HG03135 (cell line): Measurements from ENCODE around the gene BMAL1.
"Not testable (repeated sequence)": the region's sequence is repeated elsewhere in the genome, so short reads cannot be mapped to it uniquely, and the experiment has no call there.

Experiments used
- ATAC-seq: cut with Tn5 transposase; IDR thresholded peaks from one replicate; pipeline ENCODE4 v1.9.1; 2021; ENCODE audit warnings: mild to moderate bottlenecking, moderate library complexity; ENCODE audit not compliant: unreplicated experiment

The BMAL1 gene

DNA sequence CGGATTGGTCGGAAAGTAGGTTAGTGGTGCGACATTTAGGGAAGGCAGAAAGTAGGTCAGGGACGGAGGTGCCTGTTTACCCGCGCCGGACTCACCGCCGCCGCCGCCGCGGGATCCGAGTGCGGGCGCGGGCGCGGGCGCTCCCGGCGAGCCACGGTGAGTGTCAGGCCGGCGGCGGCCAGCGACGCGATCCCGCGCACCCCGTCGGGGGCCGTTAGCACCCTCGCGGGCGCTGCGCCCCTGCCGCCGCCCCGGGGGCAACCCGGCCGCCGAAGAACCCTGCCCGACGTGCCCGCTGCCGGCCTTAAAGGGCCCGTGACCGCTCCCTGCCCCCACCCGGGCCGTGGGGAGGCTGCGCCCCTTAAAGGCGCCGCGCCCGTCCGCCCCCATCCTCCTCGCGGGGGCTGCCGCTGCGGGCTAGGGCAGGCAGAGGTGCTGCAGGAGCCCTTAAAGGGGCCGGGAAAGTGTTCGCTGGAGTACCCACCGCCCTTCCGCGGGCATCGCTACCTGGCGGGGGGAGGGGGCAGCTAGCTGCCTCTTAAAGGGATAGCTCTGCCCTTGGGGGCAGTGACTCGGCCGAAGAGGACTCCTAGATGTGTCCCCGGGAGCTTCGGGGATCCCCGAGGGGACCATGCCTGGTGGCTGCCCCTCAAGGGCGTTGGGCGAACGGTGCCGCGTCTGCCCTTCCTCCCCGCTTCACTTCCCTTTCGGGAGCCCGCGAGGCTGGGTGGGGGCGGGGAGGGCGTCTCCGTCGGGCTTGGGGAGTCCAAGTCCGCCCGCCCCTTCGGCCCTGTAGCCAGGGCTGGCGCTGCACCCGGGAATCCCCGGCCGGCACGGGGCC is at the start of gene BMAL1:
Gene BMAL1 (plus strand): TSS at position 23 of the 841 bp plus-strand sequence. CDS start 76,519 bp downstream, outside the sequence.
- ATAC-seq = peak; percentile 27

DNA sequence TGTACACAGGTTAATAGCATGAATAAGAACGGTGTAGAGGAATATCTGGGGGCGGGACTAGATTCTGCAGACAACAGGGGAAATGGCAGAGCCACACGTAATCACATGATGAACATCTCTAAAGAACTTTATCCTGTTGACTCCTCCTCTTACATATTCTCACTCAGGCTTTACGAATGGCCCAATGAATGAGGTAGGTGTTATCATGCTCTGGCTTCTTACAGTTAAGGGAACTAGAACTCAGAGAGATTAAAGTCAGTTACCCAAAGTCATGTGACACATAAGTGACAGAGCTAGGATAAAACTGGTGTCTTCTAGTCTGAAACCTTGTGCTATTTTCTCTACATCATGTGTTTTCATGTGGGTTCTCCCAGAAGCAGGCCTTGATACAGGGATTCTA is 49.0 kb upstream of the BMAL1 start:
- ATAC-seq = no peak

DNA sequence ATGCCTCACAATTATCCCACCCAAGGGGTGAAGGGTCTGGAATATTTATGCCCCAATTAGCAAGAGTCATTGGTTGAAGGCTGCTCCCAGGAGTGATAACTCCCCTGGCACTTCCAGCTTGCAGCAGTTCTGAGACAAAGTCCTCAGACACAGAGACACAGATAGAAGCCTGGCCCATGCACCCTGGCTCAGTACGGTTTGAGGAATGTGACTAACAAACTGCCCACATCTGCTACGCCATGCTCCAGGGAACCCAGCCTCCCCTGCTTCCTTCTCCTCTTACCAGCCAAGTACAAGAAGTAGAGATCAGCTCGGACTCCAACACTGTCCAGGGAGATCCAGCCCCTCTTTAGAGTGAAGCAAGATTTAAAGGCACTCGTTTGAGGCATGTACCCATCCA is 48.5 kb upstream of the BMAL1 start:
- ATAC-seq = no peak

DNA sequence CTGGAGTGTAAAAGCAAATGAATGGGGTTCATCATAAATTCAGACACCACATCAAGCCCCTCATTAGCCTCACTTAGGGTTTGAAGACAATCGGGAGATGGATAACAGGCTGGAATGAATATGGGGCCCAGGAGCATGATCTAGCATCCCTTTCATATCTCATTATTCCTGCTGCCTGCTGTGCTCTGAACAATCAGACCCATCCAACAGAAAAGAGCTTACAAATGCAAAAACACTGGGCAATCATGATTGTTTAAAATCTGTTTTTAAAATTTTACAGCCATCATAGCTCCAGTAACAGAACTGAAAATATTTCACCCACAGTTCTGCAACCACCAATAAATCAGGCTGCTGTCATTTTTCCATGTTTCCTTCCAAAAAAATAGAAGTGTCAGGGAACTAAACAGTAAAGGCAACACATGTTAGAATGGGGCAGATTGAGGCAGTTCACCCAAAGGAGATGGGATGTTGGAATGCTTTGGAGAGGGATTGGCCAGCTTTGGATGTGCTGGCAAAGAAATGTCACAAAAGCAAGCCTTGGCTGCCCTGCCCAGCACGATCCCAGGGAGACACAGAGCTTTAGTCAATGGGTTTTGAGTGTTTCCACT is 47.8 kb upstream of the BMAL1 start:
- ATAC-seq = no peak

DNA sequence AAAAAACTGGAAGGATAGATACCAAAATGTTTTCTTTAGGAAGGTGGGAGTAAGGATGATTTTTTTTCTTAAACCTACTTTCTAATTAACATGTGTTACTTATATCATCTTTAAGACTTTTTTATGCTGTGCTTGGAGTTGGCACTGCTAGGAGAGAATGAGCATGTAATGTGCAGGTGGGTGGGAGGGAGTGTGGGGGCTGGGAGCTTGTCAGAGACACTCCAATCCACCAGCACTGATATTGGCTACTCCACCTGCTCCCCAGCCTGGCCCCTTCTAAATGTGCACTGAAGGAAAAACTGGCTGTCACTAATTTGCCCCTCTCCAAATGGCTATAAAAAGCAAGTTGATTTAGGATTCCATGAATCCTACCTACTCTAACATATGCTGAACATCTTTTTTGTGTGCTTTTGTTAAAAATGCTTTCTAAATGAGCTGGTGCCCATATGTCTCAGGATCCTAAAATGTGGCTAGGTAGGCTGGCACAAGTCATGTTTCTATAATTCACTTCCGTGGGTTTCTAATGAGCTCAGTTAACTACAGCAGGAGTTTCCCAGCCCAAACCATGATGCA is 44.3 kb upstream of the BMAL1 start:
- no peak for ATAC-seq

DNA sequence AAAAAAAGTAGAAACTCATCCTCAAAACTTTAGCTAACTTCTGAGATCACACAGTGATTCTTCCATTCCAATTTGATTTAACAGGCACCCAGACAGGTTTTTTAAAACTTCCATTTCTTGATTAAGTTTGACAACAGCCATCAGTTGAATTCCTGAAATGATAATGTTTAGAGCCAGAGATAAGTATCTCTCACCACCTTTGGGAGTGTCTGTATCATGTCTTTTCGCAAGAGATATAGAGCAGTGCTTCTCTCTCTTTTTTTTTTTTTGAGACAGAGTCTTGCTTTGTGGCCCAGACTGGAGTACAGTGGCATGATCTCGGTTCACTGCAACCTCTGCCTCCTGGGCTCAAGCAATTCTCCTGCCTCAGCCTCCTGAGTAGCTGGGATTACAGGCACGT is 41.7 kb upstream of the BMAL1 start:
- no peak for ATAC-seq

DNA sequence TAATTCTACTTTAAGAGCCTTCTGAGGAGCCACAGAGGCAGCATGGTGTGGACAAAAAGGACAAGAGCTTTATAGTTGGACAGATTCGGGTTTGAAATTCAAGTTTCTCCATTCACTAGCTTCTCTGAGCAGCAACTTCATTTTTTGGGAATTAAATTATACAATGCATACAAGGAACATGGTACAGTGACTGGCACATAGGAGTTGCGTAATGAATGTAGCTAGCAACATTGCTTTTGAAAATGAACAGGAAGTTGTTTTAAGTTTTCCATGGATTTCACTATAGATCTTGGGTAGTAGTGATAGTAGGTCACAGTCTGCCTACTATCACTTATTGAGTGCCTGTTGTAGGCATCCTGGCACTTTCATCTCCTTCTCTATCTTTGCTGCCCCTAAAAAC is 41.0 kb upstream of the BMAL1 start:
- ATAC-seq = no peak

DNA sequence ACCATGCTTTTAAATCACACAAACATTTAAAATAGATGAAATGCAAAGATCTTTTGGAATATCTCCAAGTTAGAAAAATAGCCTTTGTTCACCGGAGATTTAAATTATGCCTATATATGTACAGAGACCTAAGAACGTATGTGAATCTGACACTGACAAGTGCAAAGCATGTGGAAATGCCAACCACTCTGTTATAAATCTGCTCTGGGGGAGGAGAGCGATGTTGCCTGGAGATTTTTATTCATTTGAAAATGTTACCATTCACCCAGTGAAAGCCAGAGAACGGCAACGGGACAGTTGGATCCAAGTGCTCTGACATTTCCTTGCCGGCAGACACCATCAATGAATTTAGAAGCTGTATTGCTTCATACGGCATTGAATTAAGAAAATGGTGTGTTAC is 39.8 kb upstream of the BMAL1 start:
- no peak for ATAC-seq

DNA sequence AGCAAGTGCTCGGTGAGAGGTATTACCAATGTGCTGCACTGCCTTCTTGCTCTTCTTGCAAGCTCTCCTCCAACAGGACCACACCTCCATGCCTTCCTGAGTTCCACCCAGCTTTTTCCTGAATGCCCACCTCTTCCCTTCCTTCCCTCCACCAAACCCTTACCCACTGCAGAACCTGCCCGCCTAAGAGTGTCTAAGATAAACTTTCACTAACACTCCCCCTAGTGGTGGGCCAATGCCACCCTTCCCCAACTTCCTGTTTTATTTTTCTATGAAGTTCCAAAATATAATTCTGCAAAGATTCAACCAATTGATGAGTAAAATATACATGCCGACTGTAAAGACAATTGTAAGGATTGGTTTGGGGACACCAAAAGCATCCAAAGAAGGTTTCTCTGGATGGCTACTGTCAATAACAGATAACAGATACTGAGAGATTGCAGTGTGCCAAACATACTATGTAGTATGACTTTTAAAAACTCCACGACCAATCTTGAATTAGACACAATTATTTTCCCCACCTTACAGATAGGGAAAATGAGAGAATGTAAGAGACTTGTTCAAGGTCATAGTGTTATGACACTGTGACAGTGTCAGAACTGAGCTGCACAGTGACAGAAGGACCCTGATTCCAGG is 38.6 kb upstream of the BMAL1 start:
- peak; percentile 77 for ATAC-seq

DNA sequence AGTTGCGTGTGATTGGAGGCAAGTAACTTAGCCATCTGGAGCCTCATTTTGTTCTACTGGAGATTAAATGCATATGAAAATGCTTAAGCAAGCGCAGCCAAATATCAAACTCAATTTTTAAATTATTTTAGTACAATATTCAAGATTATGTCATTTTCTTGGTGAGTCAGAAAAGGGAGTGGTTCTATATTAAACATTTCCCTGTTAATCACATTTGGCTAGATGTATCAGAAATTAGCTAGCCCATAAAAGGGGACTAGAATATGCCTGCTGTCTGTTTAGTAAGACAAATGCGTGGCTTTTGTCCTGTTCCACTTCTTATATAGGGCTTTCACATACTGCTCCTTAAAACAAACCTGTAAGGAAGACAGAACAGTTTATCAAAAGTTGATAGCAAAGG is 35.0 kb upstream of the BMAL1 start:
- ATAC-seq = no peak

DNA sequence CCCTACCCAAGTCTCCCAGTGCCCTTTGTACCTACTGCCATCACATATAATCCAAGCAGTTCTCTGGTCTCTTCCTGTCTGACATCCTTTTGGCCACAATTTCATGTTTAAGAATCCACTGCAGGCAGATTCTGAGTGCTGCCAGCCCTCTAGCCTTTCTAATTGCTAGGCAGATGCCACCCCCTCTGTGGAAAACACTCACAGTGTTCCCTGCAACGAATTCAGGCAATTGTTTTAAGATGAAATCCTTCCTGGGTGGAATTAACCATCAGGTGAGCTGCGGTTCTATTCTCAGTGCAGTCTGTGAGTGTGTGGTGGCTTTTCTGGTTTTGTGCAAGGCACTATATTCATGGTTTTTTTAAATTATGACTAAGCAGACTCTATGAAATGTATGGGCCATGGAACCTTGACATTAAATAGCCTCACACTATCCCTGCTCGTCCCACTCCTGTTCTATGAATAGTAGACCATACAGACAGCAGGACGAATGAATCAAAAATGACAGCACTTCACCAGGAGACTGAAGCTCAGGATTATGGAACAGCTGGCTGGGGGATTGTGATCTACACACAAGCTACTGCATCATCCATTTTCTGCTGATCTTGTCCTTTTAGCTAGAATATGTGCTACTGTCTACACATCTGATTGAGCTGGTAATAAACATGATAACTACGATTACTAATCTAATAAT is 29.8 kb upstream of the BMAL1 start:
- ATAC-seq = no peak

DNA sequence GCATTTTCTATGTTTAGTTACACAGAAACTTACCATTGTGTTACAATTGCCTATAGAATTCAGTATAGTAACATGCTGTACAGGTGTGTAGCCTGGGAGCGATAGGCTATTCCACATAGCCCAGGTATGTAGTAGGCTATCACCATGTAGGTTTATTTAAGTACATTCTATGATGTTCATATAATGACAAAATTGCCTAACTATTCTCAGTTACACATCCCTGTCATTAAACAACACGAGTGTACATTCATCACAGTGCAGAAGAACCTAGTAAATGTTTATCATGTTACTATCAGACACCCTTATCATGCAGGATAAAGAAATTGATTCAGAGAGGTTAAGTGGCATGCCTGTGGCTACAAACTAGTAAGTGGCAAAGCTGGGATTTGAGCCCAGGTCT is 28.4 kb upstream of the BMAL1 start:
- ATAC-seq = no peak

DNA sequence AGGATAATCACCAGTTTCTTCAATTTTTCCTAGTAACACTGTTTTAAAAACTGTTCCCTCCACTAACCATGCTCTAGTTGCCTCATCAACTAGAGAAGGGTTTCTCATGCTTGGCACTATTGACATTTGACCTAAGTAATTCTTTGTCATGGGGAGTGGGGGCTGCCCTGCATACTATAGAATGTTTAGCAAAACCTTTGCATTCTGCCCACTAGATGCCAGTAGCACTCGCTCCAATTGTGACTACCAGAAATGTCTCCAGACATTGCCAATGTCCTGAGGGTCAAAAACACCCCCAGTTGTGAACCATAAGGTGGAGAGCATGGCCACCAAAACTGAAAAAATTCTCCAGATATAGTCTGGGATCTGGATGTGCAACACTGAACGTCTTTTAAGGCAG is 27.6 kb upstream of the BMAL1 start:
- no peak for ATAC-seq

DNA sequence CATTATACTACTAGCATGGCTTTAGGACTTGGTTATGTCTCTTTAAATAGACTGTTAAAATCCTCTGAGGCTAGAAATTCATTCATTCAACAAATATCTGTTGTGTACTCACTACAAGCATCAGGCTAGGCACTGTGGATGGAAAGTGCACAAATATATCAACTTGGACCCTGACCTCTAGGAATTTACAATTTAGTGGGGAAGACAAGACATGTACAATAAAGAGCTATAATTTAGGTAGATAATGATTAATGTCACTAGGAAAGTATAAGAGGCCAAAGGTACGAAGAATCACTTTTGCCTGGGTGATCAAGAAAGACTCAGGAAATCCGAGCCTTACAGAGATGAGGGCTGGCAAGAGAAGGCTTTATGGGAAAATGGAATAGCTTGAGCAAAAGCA is 25.6 kb upstream of the BMAL1 start:
- ATAC-seq = no peak

DNA sequence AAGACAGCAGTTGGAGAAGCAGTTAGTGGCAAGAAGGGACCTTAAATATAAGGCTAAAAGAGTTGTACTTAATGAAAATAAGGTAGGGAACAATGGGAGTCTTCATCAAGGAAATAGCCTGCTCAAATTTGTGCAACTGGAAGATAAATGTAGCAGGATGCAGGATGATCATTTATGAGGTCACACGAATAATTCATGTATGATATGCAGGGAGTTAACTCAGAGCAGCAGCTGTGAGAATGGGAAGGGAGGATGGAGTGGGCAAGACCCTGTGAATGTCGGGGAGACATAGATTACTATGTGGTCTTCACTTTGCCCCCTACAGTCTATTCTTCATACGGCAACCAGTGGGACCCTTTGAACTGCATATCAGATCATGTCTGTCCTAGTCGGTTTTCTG is 25.2 kb upstream of the BMAL1 start:
- ATAC-seq = no peak

DNA sequence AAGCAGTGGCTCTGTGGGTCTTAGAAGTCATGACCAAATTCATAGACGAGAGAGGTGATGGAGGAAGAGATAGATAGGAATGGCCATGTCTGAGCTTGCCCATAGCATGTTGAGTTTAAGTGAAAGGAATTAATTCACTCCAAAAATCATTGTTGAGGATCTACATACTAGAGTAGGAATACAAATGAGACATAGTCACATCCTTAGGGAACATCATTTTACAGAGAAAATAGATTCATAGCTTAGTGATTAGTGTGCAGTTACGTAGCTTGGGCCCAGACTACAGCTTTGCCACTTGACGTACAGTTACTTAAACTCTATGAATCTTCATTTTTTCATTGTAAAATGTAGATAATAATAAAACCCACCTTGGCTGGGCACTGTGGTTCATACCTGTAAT is 21.4 kb upstream of the BMAL1 start:
- ATAC-seq = no peak

DNA sequence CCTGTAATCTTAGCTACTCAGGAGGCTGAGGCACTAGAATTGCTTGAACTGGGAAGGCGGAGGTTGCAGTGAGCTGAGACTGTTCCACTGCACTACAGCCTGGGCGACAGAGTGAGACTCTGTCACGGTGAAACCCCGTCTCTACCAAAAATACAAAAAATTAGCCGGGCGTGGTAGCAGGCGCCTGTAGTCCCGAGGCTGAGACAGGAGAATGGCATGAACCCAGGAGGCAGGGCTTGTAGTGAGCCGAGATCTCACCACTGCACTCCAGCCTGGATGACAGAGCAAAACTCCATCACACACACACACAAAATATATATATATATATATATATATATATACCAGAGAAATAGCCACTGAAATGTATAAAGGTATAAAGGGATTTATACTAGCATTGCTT is 19.5 kb upstream of the BMAL1 start:
- not testable (repeated sequence) for ATAC-seq

DNA sequence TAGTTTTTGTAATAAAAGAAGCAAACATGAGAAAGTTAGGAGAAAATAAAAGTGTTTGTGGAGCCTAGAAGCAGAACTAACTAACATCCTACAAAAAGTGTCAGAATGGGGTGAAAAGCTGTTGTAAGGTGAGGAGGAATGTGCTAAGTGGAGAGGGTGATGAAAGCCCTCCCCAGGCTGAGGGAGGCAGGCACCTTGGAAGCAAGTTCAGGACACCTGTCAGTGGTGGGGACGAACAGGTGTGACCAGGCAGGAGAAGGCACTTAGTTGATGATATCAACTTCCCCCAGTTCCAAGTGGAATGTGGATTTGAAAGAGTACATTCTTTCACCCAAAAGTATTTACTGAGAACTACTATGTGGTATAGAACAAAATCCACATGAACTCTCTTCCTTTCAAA is 18.7 kb upstream of the BMAL1 start:
- no peak for ATAC-seq

DNA sequence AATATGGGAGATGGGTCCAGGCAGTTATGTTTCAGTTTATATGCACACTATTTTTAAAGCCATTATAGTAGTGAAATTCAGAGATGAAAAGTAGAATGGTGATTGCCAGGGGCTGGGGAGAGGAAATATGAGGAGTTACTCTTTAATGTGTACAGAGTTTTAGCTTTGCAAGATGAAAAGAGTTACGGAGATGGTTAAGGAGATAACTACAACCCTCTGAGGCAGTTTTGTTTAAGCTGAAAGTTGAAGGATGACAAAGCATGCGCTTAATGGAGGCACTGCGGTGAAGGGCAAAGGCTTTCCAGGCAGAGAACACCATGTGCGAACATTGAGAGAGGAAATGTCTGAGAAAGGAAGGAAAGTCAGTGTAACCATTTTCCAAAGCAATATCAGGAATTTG is 18.2 kb upstream of the BMAL1 start:
- no peak for ATAC-seq

DNA sequence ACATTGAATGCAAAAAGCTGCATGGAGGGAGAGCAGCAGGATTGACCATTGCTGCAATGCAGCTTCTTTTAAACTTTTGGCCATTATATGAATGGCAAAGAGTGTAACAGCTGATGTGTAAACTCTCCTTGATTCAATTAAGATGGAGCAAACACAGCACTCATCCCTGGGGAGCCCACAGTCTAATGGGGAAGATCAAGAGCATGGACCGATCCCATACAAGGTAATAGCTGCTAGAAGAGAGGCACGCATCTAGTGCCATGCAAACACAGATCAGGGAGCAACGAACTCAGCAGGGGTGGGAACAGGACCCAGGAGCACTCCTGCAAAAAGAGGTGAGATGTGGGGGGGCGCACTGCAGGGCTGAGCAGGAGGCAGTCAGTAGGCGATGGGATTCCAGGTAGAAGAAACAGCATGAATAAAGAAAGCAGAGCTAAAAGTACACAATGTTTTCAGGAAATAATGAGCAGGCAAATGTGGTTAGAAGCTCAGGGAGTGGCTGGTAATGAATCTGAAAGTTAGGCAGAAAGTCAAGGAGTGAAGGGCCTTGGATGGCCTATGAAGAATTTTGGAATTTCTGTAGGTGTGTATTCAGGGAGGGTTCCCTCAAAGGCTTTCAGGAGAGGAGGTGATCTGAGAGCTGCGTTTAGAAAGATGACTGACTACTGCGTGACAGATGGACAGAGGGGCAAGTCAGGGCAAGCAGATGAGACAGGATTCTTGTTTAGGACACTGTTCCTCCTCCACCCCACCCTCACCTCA is 17.2 kb upstream of the BMAL1 start:
- no peak for ATAC-seq
